Panc1 (cell line): ENCODE data around the gene POLR1B.
"Not testable (repeated sequence)": the region's sequence is repeated elsewhere in the genome, so short reads cannot be mapped to it uniquely, and the experiment has no call there.

ENCODE experiments used
- CTCF ChIP-seq: fragments of 450-650 bp; IDR thresholded peaks from 2 replicates; pipeline ENCODE4 v1.5.1; 2017; ENCODE audit warnings: mild to moderate bottlenecking
- POLR2AphosphoS5 ChIP-seq: IDR thresholded peaks from 2 replicates; pipeline ENCODE4 v1.6.1; 2012; ENCODE audit warnings: mild to moderate bottlenecking, low read depth, low read length, moderate library complexity

DNA sequence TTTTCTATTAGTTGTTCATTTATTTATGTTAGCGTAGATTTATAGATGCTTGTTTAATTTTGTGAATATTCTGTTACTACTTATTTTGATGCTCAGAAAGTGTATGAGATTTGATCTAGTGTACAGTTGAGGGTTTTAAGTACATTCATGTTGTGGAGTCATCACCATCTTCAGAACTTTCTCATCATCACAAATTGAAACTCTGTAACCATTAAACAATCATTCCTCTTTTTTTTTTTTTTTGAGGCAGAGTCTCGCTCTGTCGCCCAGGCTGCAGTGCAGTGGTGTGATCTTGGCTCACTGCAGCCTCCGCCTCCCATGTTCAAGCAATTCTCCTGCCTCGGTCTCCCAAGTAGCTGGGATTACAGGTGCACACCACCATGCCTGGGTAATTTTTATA, 24.2 kb downstream of the POLR1B start:
- not testable (repeated sequence) for TF ChIP-seq CTCF, POLR2AphosphoS5
